Coronary artery (tissue), 2 donors: ENCODE results near the gene ULK3.

Experiments used
- DNase-seq: peaks from one replicate; pipeline ENCODE4 v3.0.0-alpha.2; 2017; ENCODE audit warnings: low spot score
- H3K27ac ChIP-seq, 2 donors: fragments of 200-600 bp; sonication (generic); one replicate each; pipeline ENCODE4 v1.5.1; 2016 to 2019
- H3K4me3 ChIP-seq: fragments of 200-600 bp; sonication (generic); 2 replicates; pipeline ENCODE4 v1.5.1; 2016; ENCODE audit warnings: mild to moderate bottlenecking, moderate library complexity
- TF ChIP-seq, protein P1 (sequence below): fragments of 200-600 bp; sonication (generic); IDR thresholded peaks from one replicate; pipeline ENCODE4 v1.5.1; 2019; ENCODE audit warnings: antibody characterized with exemption

The ULK3 gene

DNA sequence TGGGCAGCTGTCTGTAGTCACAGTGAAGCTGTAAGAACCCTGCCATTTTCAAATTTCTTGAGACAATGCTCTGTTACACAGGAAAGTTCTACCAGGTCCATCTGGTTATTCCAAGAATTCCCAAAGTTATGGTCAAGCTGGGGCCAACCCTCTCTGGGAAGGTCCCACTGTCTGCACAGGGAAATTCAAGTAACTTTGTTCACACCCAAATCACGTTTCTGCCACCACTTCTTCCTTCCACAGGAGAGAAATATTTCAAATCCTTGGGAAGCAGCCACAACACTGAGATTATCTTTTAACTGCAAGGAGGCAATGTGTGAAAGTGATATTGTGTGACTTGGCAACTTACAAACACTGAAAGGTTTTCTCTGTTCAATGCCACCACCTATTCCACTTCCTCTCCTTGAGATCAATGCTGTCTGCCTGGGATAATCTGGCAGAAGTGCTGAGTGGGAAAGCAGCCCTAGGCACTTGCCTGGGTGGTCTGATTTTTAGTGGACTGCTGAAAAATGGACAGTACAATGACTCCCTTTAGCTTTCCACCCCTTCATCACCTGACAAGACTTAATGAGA is 24.6 kb upstream of the ULK3 start:
- H3K4me3 ChIP-seq, result no peak overlapping the region
- no peak for DNase-seq
- TF ChIP-seq, protein P1, sequence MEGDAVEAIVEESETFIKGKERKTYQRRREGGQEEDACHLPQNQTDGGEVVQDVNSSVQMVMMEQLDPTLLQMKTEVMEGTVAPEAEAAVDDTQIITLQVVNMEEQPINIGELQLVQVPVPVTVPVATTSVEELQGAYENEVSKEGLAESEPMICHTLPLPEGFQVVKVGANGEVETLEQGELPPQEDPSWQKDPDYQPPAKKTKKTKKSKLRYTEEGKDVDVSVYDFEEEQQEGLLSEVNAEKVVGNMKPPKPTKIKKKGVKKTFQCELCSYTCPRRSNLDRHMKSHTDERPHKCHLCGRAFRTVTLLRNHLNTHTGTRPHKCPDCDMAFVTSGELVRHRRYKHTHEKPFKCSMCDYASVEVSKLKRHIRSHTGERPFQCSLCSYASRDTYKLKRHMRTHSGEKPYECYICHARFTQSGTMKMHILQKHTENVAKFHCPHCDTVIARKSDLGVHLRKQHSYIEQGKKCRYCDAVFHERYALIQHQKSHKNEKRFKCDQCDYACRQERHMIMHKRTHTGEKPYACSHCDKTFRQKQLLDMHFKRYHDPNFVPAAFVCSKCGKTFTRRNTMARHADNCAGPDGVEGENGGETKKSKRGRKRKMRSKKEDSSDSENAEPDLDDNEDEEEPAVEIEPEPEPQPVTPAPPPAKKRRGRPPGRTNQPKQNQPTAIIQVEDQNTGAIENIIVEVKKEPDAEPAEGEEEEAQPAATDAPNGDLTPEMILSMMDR, result no peak
- peak overlapping the region in 1 of 2 donors; percentile 62 for H3K27ac ChIP-seq

DNA sequence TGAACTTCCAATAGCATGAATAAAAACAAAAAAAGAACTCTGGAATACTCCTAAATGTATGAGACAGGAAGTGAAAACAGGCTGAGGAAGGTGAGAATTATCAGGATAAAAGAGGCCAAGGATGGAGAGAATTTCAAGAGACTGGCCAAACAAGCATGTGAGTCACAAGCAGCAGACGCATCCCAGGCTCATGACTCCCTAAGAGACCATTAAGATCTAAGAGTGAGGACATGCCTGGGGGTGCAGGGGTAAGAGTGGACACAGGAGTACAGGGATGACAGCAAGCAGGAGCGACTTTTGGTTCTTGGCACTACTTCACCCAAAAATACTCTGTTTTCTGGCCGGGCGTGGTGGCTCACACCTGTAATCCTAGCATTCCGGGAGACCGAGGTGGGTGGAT is 23.1 kb upstream of the ULK3 start:
- no peak for DNase-seq
- TF ChIP-seq, protein P1, result no peak
- H3K27ac ChIP-seq, result no peak overlapping the region
- H3K4me3 ChIP-seq, result no peak overlapping the region

- TF ChIP-seq, protein P1, result no peak
- Histone ChIP-seq H3K4me3 (no peak overlapping the region), H3K27ac (no peak overlapping the region)
- no peak for DNase-seq
Measured at GRCh38 chr15:74865316-74865715, 22.4 kb upstream of the ULK3 start.

GRCh38 chr15:74864296-74864695 is 21.3 kb upstream of the ULK3 start:
- DNase-seq, result no peak
- H3K27ac ChIP-seq, result no peak overlapping the region
- no peak overlapping the region for H3K4me3 ChIP-seq
- TF ChIP-seq, protein P1, result no peak

- no peak overlapping the region for H3K4me3 ChIP-seq
- TF ChIP-seq, protein P1, result no peak
- DNase-seq, result no peak
- H3K27ac ChIP-seq, result no peak overlapping the region
Measured at GRCh38 chr15:74863239-74864056, 20.5 kb upstream of the ULK3 start.

- Histone ChIP-seq H3K27ac (no peak overlapping the region), H3K4me3 (no peak overlapping the region)
- no peak for DNase-seq
- TF ChIP-seq, protein P1, result no peak
Measured at GRCh38 chr15:74858369-74858740, 15.4 kb upstream of the ULK3 start.
